ENCODE measurements around the gene DNAH3.

The DNAH3 gene

GRCh38 chr16:20903899-20904506 lies 246.6 kb downstream of the DNAH3 start:
- no peak for TF ChIP-seq GATA3 (IDR thresholded peaks at IDR 0.05; ENCODE audit: low read depth, low read length)
- no peak for TF ChIP-seq GATA2 (IDR thresholded peaks at IDR 0.05; ENCODE audit: low read depth, low read length)

GRCh38 chr16:20903116-20903898 lies 247.3 kb downstream of the DNAH3 start:
- TF ChIP-seq GATA3 (IDR thresholded peaks at IDR 0.05; ENCODE audit: low read depth, low read length) (no peak), GATA2 (IDR thresholded peaks at IDR 0.05; ENCODE audit: low read depth, low read length) (no peak)

GRCh38 chr16:20902426-20902825 lies 248.2 kb downstream of the DNAH3 start:
- TF ChIP-seq GATA2 (IDR thresholded peaks at IDR 0.05; ENCODE audit: low read depth, low read length) (no peak), GATA3 (IDR thresholded peaks at IDR 0.05; ENCODE audit: low read depth, low read length) (no peak)

GRCh38 chr16:20901436-20902112 lies 249.1 kb downstream of the DNAH3 start:
- TF ChIP-seq GATA2 (IDR thresholded peaks at IDR 0.05; ENCODE audit: low read depth, low read length), result no peak

GRCh38 chr16:20901068-20901435 lies 249.6 kb downstream of the DNAH3 start:
- no peak for TF ChIP-seq GATA2 (IDR thresholded peaks at IDR 0.05; ENCODE audit: low read depth, low read length)
- TF ChIP-seq GATA3 (IDR thresholded peaks at IDR 0.05; ENCODE audit: low read depth, low read length), result no peak

- TF ChIP-seq GATA3 (IDR thresholded peaks at IDR 0.05; ENCODE audit: low read depth, low read length) (no peak), GATA2 (IDR thresholded peaks at IDR 0.05; ENCODE audit: low read depth, low read length) (no peak)
These were observed 250.2 kb downstream of the DNAH3 start, which contains the start of the genes DCUN1D3 and LYRM1 for GRCh38 chr16:20900299-20901067. Gene DCUN1D3 (minus strand): TSS chr16:20900358. CDS start chr16:20862538, 37,820 bp downstream. Gene LYRM1 (plus strand): TSS chr16:20900771. CDS start chr16:20915556, 14,785 bp downstream.

GRCh38 chr16:20899477-20900298 lies 251.0 kb downstream of the DNAH3 start:
- TF ChIP-seq GATA3 (IDR thresholded peaks at IDR 0.05; ENCODE audit: low read depth, low read length), result no peak
- no peak; the same call in 1 of the 2 replicates for TF ChIP-seq GATA2 (IDR thresholded peaks at IDR 0.05; ENCODE audit: low read depth, low read length)

- TF ChIP-seq GATA3 (IDR thresholded peaks at IDR 0.05; ENCODE audit: low read depth, low read length) (no peak), GATA2 (IDR thresholded peaks at IDR 0.05; ENCODE audit: low read depth, low read length) (no peak)
These were observed 251.6 kb downstream of the DNAH3 start for GRCh38 chr16:20899071-20899470.

- TF ChIP-seq GATA2 (IDR thresholded peaks at IDR 0.05; ENCODE audit: low read depth, low read length) (no peak), GATA3 (IDR thresholded peaks at IDR 0.05; ENCODE audit: low read depth, low read length) (no peak)
These were observed 252.7 kb downstream of the DNAH3 start for GRCh38 chr16:20897922-20898321.

GRCh38 chr16:20897253-20897897 lies 253.3 kb downstream of the DNAH3 start:
- TF ChIP-seq GATA2 (IDR thresholded peaks at IDR 0.05; ENCODE audit: low read depth, low read length) (no peak), GATA3 (IDR thresholded peaks at IDR 0.05; ENCODE audit: low read depth, low read length) (no peak)

- TF ChIP-seq GATA3 (IDR thresholded peaks at IDR 0.05; ENCODE audit: low read depth, low read length) (no peak), GATA2 (IDR thresholded peaks at IDR 0.05; ENCODE audit: low read depth, low read length) (no peak)
These were observed 256.3 kb downstream of the DNAH3 start for GRCh38 chr16:20894388-20894787.

- TF ChIP-seq GATA2 (IDR thresholded peaks at IDR 0.05; ENCODE audit: low read depth, low read length) (no peak), GATA3 (IDR thresholded peaks at IDR 0.05; ENCODE audit: low read depth, low read length) (no peak)
These were observed 260.9 kb downstream of the DNAH3 start for GRCh38 chr16:20889625-20890275.

Data from SH-SY5Y (cell line).